ENCODE measurements around the gene PRCC.

Gene PRCC

GRCh38 chr1:156815307-156815826 lies 48.0 kb downstream of the PRCC start:
- DNase-seq (ENCODE audit: insufficient read length, low spot score) (no peak), FAIRE-seq (no peak)

GRCh38 chr1:156815961-156816422 lies 48.7 kb downstream of the PRCC start:
- FAIRE-seq (no peak), DNase-seq (ENCODE audit: insufficient read length, low spot score) (no peak)
- no peak for TF ChIP-seq POLR2AphosphoS5 (IDR thresholded peaks at IDR 0.05; ENCODE audit: low read depth, low read length)
- TF ChIP-seq PAX5 (IDR thresholded peaks at IDR 0.05; ENCODE audit: insufficient read depth, low read length, severe bottlenecking): no peak
- no peak for TF ChIP-seq SPI1 (IDR thresholded peaks at IDR 0.05; ENCODE audit: low read depth, low read length)
- TF ChIP-seq POLR2A (IDR thresholded peaks at IDR 0.05; ENCODE audit: low read depth, low read length): no peak
- TF ChIP-seq TAF1 (IDR thresholded peaks at IDR 0.05; ENCODE audit: low read depth, low read length): no peak
- TF ChIP-seq POU2F2 (IDR thresholded peaks at IDR 0.05; ENCODE audit: low read depth, low read length): no peak

More at GRCh38 chr1:156815307-156815826, 48.0 kb downstream of the PRCC start:
- TF ChIP-seq POU2F2 (IDR thresholded peaks at IDR 0.05; ENCODE audit: low read depth, low read length): no peak
- no peak for TF ChIP-seq SPI1 (IDR thresholded peaks at IDR 0.05; ENCODE audit: low read depth, low read length)
- TF ChIP-seq POLR2AphosphoS5 (IDR thresholded peaks at IDR 0.05; ENCODE audit: low read depth, low read length): no peak
- no peak for TF ChIP-seq PAX5 (IDR thresholded peaks at IDR 0.05; ENCODE audit: insufficient read depth, low read length, severe bottlenecking)
- TF ChIP-seq TAF1 (IDR thresholded peaks at IDR 0.05; ENCODE audit: low read depth, low read length): no peak
- no peak for TF ChIP-seq POLR2A (IDR thresholded peaks at IDR 0.05; ENCODE audit: low read depth, low read length)

- TF ChIP-seq TAF1 (IDR thresholded peaks at IDR 0.05; ENCODE audit: low read depth, low read length): 0 out of 2 replicates have a peak, but pooled peaks have one; percentile 53
- TF ChIP-seq POLR2A (IDR thresholded peaks at IDR 0.05; ENCODE audit: low read depth, low read length): peak; percentile 75
- TF ChIP-seq SPI1 (IDR thresholded peaks at IDR 0.05; ENCODE audit: low read depth, low read length): no peak
- 0 out of 2 replicates have a peak, but pooled peaks have one; percentile 26 for TF ChIP-seq POU2F2 (IDR thresholded peaks at IDR 0.05; ENCODE audit: low read depth, low read length)
- peak; percentile 65; the same call in 1 of the 2 replicates for TF ChIP-seq POLR2AphosphoS5 (IDR thresholded peaks at IDR 0.05; ENCODE audit: low read depth, low read length)
- TF ChIP-seq PAX5 (IDR thresholded peaks at IDR 0.05; ENCODE audit: insufficient read depth, low read length, severe bottlenecking): no peak
- FAIRE-seq: peak; percentile 90
- DNase-seq (ENCODE audit: insufficient read length, low spot score): peak; percentile 78
Observed at GRCh38 chr1:156816561-156817328, 49.4 kb downstream of the PRCC start, which contains the start of gene SH2D2A. Gene SH2D2A (minus strand): TSS chr1:156816848. CDS start chr1:156816708, 140 bp downstream.

DNA sequence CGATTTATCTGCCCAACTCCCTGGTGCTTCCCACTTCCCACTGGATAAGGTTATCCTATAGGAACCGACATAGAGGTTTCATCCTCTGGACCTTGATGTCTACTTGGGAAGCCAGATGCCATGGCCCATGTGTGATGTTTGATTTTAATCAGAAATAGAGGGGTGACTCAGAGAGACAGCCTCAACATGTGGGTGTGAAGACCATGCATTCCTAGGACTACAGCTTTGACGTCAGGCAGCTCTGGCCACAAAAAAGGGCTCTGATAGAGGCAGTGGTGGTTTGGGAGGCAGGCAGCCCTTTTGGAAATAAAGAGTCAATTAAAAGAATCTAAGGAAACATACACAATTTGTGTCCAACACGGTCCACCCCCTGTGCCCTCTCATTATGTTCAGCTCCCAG lies 54.5 kb downstream of the PRCC start:
- no peak for DNase-seq (ENCODE audit: insufficient read length, low spot score)

GRCh38 chr1:156822680-156823079 lies 55.3 kb downstream of the PRCC start:
- DNase-seq (ENCODE audit: insufficient read length, low spot score): no peak
- no peak for FAIRE-seq
- TF ChIP-seq TAF1 (IDR thresholded peaks at IDR 0.05; ENCODE audit: low read depth, low read length) (no peak), POLR2AphosphoS5 (IDR thresholded peaks at IDR 0.05; ENCODE audit: low read depth, low read length) (no peak), POLR2A (IDR thresholded peaks at IDR 0.05; ENCODE audit: low read depth, low read length) (no peak), SPI1 (IDR thresholded peaks at IDR 0.05; ENCODE audit: low read depth, low read length) (no peak), PAX5 (IDR thresholded peaks at IDR 0.05; ENCODE audit: insufficient read depth, low read length, severe bottlenecking) (no peak)

More for the DNA sequence above, 54.5 kb downstream of the PRCC start:
- FAIRE-seq: no peak
- no peak for TF ChIP-seq POU2F2 (IDR thresholded peaks at IDR 0.05; ENCODE audit: low read depth, low read length)

- TF ChIP-seq SPI1 (IDR thresholded peaks at IDR 0.05; ENCODE audit: low read depth, low read length) (no peak), POU2F2 (IDR thresholded peaks at IDR 0.05; ENCODE audit: low read depth, low read length) (no peak), POLR2A (IDR thresholded peaks at IDR 0.05; ENCODE audit: low read depth, low read length) (no peak), PAX5 (IDR thresholded peaks at IDR 0.05; ENCODE audit: insufficient read depth, low read length, severe bottlenecking) (no peak), TAF1 (IDR thresholded peaks at IDR 0.05; ENCODE audit: low read depth, low read length) (no peak), POLR2AphosphoS5 (IDR thresholded peaks at IDR 0.05; ENCODE audit: low read depth, low read length) (no peak)
- no peak for FAIRE-seq
- DNase-seq (ENCODE audit: insufficient read length, low spot score): no peak
Observed at GRCh38 chr1:156823210-156823790, 56.0 kb downstream of the PRCC start.

DNA sequence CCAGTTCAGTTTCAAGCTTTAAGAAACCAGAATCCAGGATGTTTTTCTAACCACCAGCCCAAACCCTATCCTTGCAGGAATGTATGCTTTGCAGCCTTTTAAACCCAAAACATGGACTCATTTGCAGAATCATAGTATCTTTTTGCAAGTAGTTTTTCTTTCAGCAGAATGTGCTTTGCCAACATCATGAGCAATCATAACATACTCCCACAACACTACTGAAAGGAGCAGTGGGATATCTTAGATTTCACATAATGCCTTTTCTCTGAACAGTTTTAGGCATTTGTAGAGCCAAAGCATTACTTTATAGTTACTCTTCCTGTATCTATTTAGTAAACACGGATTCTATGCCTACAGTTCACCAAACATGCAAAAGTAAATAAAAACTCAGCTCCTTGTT lies 59.3 kb downstream of the PRCC start:
- no peak for TF ChIP-seq TAF1 (IDR thresholded peaks at IDR 0.05; ENCODE audit: low read depth, low read length)
- no peak for TF ChIP-seq PAX5 (IDR thresholded peaks at IDR 0.05; ENCODE audit: insufficient read depth, low read length, severe bottlenecking)
- no peak for TF ChIP-seq POLR2A (IDR thresholded peaks at IDR 0.05; ENCODE audit: low read depth, low read length)
- TF ChIP-seq POU2F2 (IDR thresholded peaks at IDR 0.05; ENCODE audit: low read depth, low read length): no peak
- TF ChIP-seq POLR2AphosphoS5 (IDR thresholded peaks at IDR 0.05; ENCODE audit: low read depth, low read length): no peak
- TF ChIP-seq SPI1 (IDR thresholded peaks at IDR 0.05; ENCODE audit: low read depth, low read length): no peak
- DNase-seq (ENCODE audit: insufficient read length, low spot score): no peak
- FAIRE-seq: no peak

DNA sequence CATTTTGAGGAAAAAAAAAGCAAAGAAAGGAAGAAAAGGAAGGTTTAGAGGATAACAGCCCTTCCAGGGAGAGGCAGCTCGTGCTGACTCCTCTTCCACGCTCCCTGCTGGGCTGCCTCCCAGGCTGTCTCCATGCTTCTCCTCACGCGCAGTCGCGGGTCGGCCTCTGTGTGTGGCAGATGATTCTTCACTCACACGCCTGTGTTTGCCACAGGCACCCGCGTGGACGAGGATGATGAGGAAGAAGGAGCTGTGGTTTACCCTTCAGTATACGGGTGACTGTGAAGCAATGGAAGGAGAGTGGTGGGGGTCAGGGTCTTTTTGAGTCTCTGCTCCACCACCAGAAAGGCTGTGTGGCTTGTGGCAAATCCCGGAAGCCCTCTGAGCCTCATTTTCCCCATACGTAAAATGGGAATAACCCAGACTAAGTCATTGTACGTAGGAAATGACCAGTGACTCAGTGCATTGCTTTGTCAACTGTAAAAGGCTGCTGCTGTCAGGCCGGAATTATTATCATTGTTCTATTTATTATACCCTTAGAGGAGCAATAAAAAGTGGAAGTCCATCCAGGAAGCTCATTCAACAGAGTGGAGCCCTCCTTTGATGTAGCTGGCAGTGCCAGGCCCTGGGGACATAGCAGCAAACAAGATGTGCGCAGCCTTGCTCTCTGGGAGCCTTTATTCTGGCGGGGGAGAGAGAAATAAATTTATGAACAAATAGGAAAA lies 61.2 kb downstream of the PRCC start:
- FAIRE-seq (no peak), DNase-seq (ENCODE audit: insufficient read length, low spot score) (no peak)
- no peak for TF ChIP-seq TAF1 (IDR thresholded peaks at IDR 0.05; ENCODE audit: low read depth, low read length)
- no peak for TF ChIP-seq POLR2A (IDR thresholded peaks at IDR 0.05; ENCODE audit: low read depth, low read length)
- no peak for TF ChIP-seq PAX5 (IDR thresholded peaks at IDR 0.05; ENCODE audit: insufficient read depth, low read length, severe bottlenecking)
- no peak for TF ChIP-seq POLR2AphosphoS5 (IDR thresholded peaks at IDR 0.05; ENCODE audit: low read depth, low read length)
- TF ChIP-seq SPI1 (IDR thresholded peaks at IDR 0.05; ENCODE audit: low read depth, low read length): no peak
- TF ChIP-seq POU2F2 (IDR thresholded peaks at IDR 0.05; ENCODE audit: low read depth, low read length): no peak

- no peak for TF ChIP-seq POU2F2 (IDR thresholded peaks at IDR 0.05; ENCODE audit: low read depth, low read length)
- TF ChIP-seq POLR2AphosphoS5 (IDR thresholded peaks at IDR 0.05; ENCODE audit: low read depth, low read length): no peak
- no peak for TF ChIP-seq SPI1 (IDR thresholded peaks at IDR 0.05; ENCODE audit: low read depth, low read length)
- no peak for TF ChIP-seq TAF1 (IDR thresholded peaks at IDR 0.05; ENCODE audit: low read depth, low read length)
- no peak for TF ChIP-seq POLR2A (IDR thresholded peaks at IDR 0.05; ENCODE audit: low read depth, low read length)
- TF ChIP-seq PAX5 (IDR thresholded peaks at IDR 0.05; ENCODE audit: insufficient read depth, low read length, severe bottlenecking): no peak
- FAIRE-seq (no peak), DNase-seq (ENCODE audit: insufficient read length, low spot score) (no peak)
Observed at GRCh38 chr1:156832434-156832833, 65.1 kb downstream of the PRCC start.
